SIG-M5 treated with dmso at 0.1 percent for 504 hours (cell line): Measurements from ENCODE around the gene PEAK1.
"Not testable (repeated sequence)": the region's sequence is repeated elsewhere in the genome, so short reads cannot be mapped to it uniquely, and the experiment has no call there.

ENCODE experiments used
- DNase-seq: peaks from one replicate; lab custom pipeline; 2025; ENCODE audit not compliant: unreplicated experiment; lab: John Stamatoyannopoulos, UW

Gene PEAK1

DNA sequence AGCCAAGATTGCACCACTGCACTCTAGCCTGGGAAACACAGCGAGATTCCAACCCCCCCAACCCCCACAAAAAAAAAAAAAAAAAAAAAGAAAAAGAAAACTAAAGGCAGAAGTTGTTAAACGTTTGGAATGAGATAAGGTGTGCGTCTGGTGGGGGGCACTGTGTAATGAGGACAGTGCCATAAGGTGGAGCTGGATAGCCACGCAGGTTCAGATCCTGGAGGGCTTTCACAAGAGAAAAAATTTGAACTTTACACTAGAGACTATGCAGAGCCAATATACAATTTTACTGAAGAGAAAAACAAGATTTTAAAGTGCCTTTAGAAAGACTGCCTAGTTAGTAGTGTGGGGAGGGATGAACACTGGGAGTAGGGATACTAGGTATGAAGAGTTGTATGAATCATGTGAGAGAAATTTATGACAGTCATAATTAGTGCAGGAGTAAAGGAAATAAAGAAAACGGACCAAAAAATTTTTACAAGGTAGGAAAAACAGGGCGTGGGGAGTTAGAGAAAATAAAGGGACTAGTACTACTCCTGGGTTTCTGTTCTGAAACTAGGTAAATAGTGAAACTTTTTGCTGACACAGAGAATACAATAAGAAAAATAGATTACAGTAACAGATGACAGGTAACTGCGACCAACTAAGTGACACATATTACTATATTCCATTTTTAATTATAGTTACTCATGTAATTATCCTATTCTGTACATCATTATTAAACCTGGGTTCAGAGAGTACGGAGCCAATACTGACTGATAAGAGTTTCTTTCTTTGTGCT lies 108.1 kb downstream of the PEAK1 start:
- DNase-seq, result no peak

- no peak for DNase-seq
Observed at GRCh38 chr15:77311020-77311419, 108.9 kb downstream of the PEAK1 start.

GRCh38 chr15:77309392-77309791 lies 110.5 kb downstream of the PEAK1 start:
- no peak for DNase-seq

DNA sequence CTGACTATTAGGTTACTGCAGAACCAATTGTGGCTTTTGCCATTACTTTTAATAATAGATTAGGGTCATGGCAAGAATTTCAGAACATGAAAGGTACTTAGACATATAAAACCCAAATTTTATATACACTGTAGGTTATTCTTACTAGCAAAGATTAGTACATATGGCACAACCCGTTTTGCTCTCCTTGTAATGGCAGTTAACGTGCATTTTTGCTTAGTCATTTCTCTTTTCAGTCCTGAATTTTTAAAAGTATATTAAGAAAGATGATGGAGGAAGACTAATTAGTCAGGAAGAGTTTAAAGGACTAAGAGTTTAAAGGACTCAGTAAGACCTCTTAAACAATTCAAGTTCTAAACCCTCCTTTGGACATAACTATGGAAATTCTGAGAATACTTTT lies 114.0 kb downstream of the PEAK1 start:
- DNase-seq, result no peak

GRCh38 chr15:77296773-77297337 lies 123.0 kb downstream of the PEAK1 start:
- no peak for DNase-seq

DNA sequence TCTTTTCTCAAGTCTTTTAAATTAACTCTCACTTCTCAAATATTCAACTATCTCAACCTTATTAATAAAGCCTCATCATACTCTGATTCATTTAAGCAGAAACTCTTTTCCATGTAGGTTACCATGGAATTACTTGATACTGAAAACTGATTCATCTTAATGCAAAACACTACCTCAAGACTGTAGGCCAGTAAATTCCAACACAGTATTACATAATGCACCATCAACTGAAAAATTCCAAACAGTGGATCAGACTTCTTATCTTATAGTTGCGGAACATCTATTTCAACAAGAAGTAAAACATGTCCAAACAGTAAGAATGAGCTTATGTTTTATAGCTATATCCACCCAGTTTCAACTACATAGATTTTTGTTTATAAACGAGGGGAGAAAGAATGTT lies 124.5 kb downstream of the PEAK1 start:
- DNase-seq, result no peak

DNA sequence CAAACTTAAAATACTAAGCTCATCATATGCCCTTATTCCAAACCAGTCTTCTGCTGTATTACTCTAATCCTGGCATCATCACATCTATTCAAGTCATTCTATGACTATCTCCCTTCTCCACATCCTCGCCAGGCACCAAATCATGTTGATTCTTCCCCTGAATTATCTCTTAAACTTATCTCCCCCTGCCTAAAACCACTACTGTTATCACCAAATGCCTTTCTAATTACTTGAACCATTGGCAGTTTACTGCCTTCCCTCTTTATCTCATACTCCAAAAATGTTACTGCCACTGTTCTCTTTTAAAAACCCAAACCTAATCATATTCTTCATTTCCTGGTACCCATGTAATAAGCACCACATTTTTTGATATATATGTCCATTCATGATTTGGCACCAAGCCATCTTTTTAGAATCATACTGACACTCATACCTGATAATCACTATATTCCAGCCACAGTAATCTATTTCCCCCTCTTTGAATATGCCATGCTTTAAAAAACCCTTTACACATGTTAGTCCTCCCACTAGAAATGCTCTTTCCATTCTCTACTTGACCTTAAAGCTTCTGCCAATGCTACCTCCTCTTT lies 126.8 kb downstream of the PEAK1 start:
- no peak for DNase-seq

DNA sequence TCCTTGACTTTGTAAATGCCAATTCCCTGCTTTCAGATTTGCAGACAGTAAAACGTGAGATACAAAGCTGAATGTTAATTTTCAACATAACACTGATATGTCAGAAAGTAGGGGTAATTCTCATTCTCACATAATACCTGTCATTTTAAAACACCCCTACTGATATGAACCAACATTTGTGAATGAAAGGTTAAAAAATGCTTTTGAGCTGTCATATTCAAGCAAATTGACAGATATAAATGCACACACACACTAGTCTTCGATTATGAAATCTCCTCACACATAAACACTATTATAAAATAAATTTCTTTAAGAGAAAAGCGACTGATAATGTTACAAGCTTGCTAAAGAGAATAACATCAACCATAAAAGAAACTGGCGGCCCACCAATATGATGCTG lies 128.8 kb downstream of the PEAK1 start:
- no peak for DNase-seq

GRCh38 chr15:77287385-77287784 lies 132.5 kb downstream of the PEAK1 start:
- no peak for DNase-seq

GRCh38 chr15:77285057-77285997 lies 134.6 kb downstream of the PEAK1 start:
- DNase-seq, result no peak

- DNase-seq, result no peak
Observed at GRCh38 chr15:77282333-77282732, 137.6 kb downstream of the PEAK1 start.

GRCh38 chr15:77276943-77277342 lies 143.0 kb downstream of the PEAK1 start:
- DNase-seq, result no peak

DNA sequence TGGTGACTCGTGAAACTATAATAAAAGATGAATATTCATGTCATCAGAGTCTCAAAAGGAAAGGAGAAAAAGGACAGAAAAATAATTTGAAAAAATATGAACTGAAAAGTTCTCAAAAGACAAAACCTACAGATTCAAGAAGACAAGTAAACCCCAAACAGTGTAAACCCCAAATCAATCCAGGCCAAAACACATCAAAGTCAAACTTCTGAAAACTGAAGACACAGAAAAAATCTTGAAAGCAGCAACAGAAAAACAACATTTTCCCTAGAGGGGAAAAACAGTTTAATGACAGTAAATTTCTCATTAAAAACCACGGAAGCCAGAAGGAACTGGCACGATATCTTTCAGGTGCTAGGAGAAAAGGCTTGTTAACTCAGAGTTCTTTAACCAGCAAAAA lies 143.8 kb downstream of the PEAK1 start:
- no peak for DNase-seq

DNA sequence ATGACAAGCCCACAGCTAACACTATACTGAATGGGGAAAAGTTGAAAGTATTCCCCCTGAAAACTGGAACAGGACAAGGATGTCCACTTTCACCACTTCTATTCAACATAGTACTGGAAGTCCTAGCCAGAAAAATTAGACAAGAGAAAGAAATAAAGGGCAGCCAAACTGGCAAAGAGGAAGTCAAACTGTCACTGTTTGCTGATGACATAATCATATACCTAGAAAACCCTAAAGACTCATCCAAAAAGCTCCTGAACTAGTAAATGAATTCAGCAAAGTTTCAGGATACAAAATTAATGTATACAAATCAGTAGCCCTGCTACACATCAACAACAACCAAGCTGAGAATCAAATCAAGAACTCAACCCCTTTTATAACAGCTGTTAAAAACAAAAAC lies 146.8 kb downstream of the PEAK1 start:
- DNase-seq, result not testable (repeated sequence)

DNA sequence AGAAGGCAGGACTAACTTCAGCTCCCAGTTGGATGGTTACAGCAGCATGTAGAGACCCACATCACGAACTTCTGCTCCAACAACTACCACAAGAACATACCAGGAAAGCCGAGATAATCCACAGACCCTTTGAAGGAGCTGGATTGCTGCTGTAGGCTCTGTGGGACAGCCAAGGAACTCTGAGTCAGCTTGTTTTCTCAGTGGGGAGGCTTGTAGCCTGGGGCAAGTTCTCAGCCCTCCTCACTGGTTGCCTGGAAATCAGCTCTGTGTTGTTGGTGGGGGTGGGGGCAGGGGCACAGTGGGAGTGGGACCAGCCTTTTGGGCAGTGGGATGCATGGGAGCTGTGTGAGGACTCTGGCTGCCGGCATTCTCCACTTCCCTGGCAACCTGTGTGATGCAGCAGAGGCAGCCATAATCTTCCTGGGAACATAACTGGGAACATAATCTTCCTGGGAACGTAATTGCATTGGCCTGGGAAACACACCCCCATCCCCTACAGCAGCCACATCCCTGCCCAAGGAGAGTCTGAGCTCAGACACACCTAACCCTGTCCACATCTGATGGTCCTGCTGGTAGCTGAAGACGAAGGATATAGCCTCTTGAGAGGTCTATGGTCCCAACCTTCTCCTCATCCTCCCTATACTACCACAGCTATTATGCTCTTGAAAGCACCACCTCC lies 153.1 kb downstream of the PEAK1 start:
- DNase-seq, result no peak

GRCh38 chr15:77255385-77255784 lies 164.5 kb downstream of the PEAK1 start:
- no peak for DNase-seq

DNA sequence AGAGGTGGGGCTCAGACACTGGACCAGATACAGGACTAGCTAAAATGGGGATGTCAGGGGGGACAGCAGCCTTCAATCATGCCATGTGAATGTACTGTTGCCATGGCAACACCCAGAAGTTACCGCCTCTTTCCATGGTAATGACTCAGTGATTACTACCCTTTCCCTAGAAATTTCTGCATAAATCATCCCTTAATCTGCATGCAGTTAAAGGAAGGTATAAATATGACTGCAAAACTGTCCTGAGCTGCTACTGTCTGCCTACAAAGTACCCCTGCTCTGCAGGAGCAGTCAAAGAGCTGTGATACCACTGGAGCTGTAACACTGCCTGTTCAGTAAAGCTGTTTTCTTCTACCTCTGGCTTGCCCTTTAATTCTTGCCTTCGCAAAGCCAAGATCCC lies 168.2 kb downstream of the PEAK1 start:
- no peak for DNase-seq

GRCh38 chr15:77247116-77247515 lies 172.8 kb downstream of the PEAK1 start:
- no peak for DNase-seq

GRCh38 chr15:77243716-77244401 lies 176.0 kb downstream of the PEAK1 start:
- DNase-seq, result no peak

GRCh38 chr15:77243135-77243534 lies 176.8 kb downstream of the PEAK1 start:
- DNase-seq, result no peak
